Measurements from ENCODE around the gene MYL7.

MYL7 gene

DNA sequence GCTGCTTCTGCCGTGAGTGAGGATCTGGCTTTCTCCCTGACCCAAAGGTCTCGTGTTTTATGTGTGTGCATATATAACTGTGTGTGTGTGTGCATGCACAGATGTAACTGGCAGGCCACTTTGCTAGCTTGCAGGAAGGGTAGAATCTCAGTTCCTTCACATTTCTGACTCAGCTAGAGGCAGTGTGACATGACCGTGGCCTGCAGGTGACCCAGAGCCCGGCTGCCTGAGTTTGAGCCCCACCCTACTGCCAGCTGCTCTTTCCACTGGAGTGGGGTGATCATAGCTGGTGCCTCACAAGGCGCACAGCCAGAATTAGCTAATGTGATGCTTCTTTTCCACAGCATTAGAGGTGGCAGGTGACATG lies 9.3 kb upstream of the MYL7 start:
- Histone ChIP-seq H2BK120ac (ENCODE audit: low read depth, low read length) (no peak overlapping the region), H3K4ac (ENCODE audit: low read length) (no peak overlapping the region), H2BK12ac (ENCODE audit: low read length) (no peak overlapping the region), H4K8ac (ENCODE audit: low read depth, low read length) (no peak overlapping the region), H3K4me3 (ENCODE audit: low read length in 2 of 2) (no peak overlapping the region), H4K91ac (ENCODE audit: low read depth, low read length, poor library complexity) (no peak overlapping the region), H3K4me1 (ENCODE audit: control insufficient read depth in 2 of 2, insufficient read depth in 1 of 2, low read depth in 1 of 2, low read length in 2 of 2) (peaks cover 2 to 14% of the 10 kb centered on the region in 2 donors), H3K4me2 (ENCODE audit: insufficient read depth, low read length, poor library complexity, severe bottlenecking) (no peak overlapping the region), H2AK5ac (ENCODE audit: low read depth, low read length) (no peak overlapping the region), H2AFZ (ENCODE audit: low read length) (no peak overlapping the region), H3K9ac (ENCODE audit: low read depth, low read length, poor library complexity) (no peak overlapping the region), H3K27me3 (ENCODE audit: control insufficient read depth in 3 of 3, insufficient read depth in 3 of 3, low read depth in 1 of 3, low read length in 3 of 3) (peaks cover 1 to 86% (median 8%) of the 10 kb centered on the region in 3 experiments), H3K36me3 (replicated peaks in 1 of 2; ENCODE audit: control insufficient read depth in 2 of 2, insufficient read depth in 2 of 2, low read length in 2 of 2) (no peaks in the 10 kb centered on the region), H3K27ac (replicated peaks; ENCODE audit: low read length) (no peak overlapping the region), H3K18ac (ENCODE audit: low read length) (no peak overlapping the region), H3K9me3 (replicated peaks in 1 of 2; ENCODE audit: control insufficient read depth in 2 of 2, insufficient read depth in 1 of 2, low read depth in 1 of 2, low read length in 2 of 2) (peaks cover under 1 to 2% of the 10 kb centered on the region in 2 donors), H2BK15ac (ENCODE audit: low read length) (no peak overlapping the region), H3K79me1 (ENCODE audit: low read depth, low read length) (no peaks in the 10 kb centered on the region), H3K14ac (ENCODE audit: low read length) (no peak overlapping the region), H2BK5ac (ENCODE audit: low read length) (no peak overlapping the region), H3K23ac (ENCODE audit: low read depth, low read length, poor library complexity) (no peak overlapping the region)
- no peak for DNase-seq (ENCODE audit: low spot score)
- no CpG with 5 or more reads among the region's 5 CpGs for WGBS, 2 donors (ENCODE audit: extremely low coverage in 2 of 2, insufficient read length in 2 of 2, insufficient replicate concordance in 1 of 2)

DNA sequence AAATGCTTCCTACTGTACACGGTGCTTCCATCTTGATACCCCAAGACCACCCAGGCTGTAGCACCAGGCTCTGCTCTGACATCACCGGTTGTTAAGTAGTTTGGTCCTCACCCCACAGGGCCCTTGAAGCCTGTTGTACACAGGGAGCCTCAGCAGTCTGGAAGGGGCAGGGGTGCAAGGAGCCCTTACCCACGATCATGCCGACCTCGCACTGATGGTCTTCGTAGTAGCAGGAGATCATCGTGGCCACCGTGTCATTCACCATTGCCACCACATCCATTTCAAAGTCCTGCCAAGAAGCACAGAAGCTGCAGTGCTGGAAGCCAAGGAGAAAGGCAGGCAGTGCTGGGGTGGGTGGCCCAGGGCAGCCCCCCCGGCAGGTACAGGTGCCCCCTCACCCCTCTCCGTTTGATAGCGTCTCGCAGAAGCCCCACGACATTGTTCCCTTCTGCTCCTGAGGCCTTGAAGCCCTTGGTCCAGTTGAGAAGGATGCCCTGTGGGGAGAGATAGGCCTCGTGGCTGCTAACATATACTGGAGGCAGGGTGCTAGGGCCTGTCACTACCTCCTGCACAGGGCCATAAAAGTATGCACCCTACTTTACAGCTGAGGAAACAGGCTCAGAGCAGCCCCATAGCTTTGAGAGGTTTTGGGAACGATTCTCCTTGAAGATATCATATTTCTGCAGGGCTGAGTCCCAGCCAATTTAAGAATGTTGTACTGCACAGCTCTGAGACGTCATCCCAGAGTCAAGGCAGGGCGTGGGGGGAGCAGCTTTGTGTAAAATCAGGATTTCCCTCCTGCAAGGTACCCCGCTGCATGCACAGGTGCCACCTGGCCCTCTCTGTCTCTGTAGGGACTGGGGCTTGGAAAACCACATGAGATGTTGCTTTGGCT lies 8.7 kb upstream of the MYL7 start:
- H2AK5ac ChIP-seq (ENCODE audit: low read depth, low read length), result no peak overlapping the region
- H3K79me1 ChIP-seq (ENCODE audit: low read depth, low read length), result no peaks in the 10 kb centered on the region
- no peak overlapping the region for H2AFZ ChIP-seq (ENCODE audit: low read length)
- peak overlapping the region; percentile 47 for H3K14ac ChIP-seq (ENCODE audit: low read length)
- no peak overlapping the region for H3K9ac ChIP-seq (ENCODE audit: low read depth, low read length, poor library complexity)
- no peak overlapping the region for H3K4ac ChIP-seq (ENCODE audit: low read length)
- peaks cover 7 to 86% (median 14%) of the 10 kb centered on the region in 3 experiments for H3K27me3 ChIP-seq (ENCODE audit: control insufficient read depth in 3 of 3, insufficient read depth in 3 of 3, low read depth in 1 of 3, low read length in 3 of 3)
- no peak for DNase-seq (ENCODE audit: low spot score)
- H3K9me3 ChIP-seq (replicated peaks in 1 of 2; ENCODE audit: control insufficient read depth in 2 of 2, insufficient read depth in 1 of 2, low read depth in 1 of 2, low read length in 2 of 2), result peaks cover 6 to 7% of the 10 kb centered on the region in 2 donors
- no peaks in the 10 kb centered on the region for H3K36me3 ChIP-seq (replicated peaks in 1 of 2; ENCODE audit: control insufficient read depth in 2 of 2, insufficient read depth in 2 of 2, low read length in 2 of 2)
- no peak overlapping the region for H2BK12ac ChIP-seq (ENCODE audit: low read length)
- H3K18ac ChIP-seq (ENCODE audit: low read length), result peak overlapping the region; percentile 54
- H2BK15ac ChIP-seq (ENCODE audit: low read length), result no peak overlapping the region
- H2BK5ac ChIP-seq (ENCODE audit: low read length), result no peak overlapping the region
- no peak overlapping the region for H2BK120ac ChIP-seq (ENCODE audit: low read depth, low read length)
- H3K4me1 ChIP-seq (ENCODE audit: control insufficient read depth in 2 of 2, insufficient read depth in 1 of 2, low read depth in 1 of 2, low read length in 2 of 2), result peaks cover 5 to 16% of the 10 kb centered on the region in 2 donors
- WGBS, 2 donors (ENCODE audit: extremely low coverage in 2 of 2, insufficient read length in 2 of 2, insufficient replicate concordance in 1 of 2), result no CpG with 5 or more reads among the region's 18 CpGs
- no peak overlapping the region for H3K23ac ChIP-seq (ENCODE audit: low read depth, low read length, poor library complexity)
- H4K91ac ChIP-seq (ENCODE audit: low read depth, low read length, poor library complexity), result no peak overlapping the region
- no peak overlapping the region for H4K8ac ChIP-seq (ENCODE audit: low read depth, low read length)
- no peak overlapping the region for H3K4me3 ChIP-seq (ENCODE audit: low read length in 2 of 2)
- H3K27ac ChIP-seq (replicated peaks; ENCODE audit: low read length), result no peak overlapping the region
- H3K4me2 ChIP-seq (ENCODE audit: insufficient read depth, low read length, poor library complexity, severe bottlenecking), result no peak overlapping the region

DNA sequence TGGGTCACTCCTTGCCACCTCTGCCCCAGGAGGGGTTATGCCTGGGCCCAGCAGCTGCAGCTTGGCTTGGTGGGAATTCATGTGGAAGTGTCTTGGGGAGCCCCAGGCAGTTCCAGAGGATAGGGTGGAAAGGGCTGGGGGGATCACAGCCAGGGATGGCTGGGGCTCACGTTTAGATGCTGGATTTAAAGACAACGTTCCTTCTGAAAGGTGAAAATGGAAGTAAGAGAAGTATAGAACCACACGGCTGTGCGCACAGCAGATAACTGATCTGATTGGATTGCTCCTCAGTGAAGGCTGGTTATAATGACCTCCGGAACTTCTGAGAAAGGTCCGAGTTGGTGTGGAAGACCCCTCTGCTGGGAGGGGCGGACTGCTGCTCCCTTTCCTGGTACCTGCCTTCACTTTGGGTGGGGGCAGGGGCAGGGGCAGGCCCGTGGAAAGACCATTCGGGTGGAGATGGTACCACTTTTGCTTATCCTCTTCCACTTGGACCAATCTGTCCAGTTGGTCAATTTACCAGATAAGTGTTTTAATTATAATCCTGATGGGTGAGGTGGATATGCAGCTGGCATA lies 7.9 kb upstream of the MYL7 start:
- H3K4ac ChIP-seq (ENCODE audit: low read length), result no peak overlapping the region
- no peak overlapping the region for H3K23ac ChIP-seq (ENCODE audit: low read depth, low read length, poor library complexity)
- peaks cover 6 to 7% of the 10 kb centered on the region in 2 donors for H3K9me3 ChIP-seq (replicated peaks in 1 of 2; ENCODE audit: control insufficient read depth in 2 of 2, insufficient read depth in 1 of 2, low read depth in 1 of 2, low read length in 2 of 2)
- H2AK5ac ChIP-seq (ENCODE audit: low read depth, low read length), result no peak overlapping the region
- H3K4me1 ChIP-seq (ENCODE audit: control insufficient read depth in 2 of 2, insufficient read depth in 1 of 2, low read depth in 1 of 2, low read length in 2 of 2), result peaks cover 5 to 16% of the 10 kb centered on the region in 2 donors
- no peak for DNase-seq (ENCODE audit: low spot score)
- H4K8ac ChIP-seq (ENCODE audit: low read depth, low read length), result no peak overlapping the region
- H3K27me3 ChIP-seq (ENCODE audit: control insufficient read depth in 3 of 3, insufficient read depth in 3 of 3, low read depth in 1 of 3, low read length in 3 of 3), result peaks cover 7 to 86% (median 22%) of the 10 kb centered on the region in 3 experiments
- no peak overlapping the region for H2BK5ac ChIP-seq (ENCODE audit: low read length)
- no peaks in the 10 kb centered on the region for H3K36me3 ChIP-seq (replicated peaks in 1 of 2; ENCODE audit: control insufficient read depth in 2 of 2, insufficient read depth in 2 of 2, low read length in 2 of 2)
- H2BK12ac ChIP-seq (ENCODE audit: low read length), result no peak overlapping the region
- no peak overlapping the region for H3K9ac ChIP-seq (ENCODE audit: low read depth, low read length, poor library complexity)
- no peak overlapping the region for H2BK15ac ChIP-seq (ENCODE audit: low read length)
- no peak overlapping the region for H3K4me3 ChIP-seq (ENCODE audit: low read length in 2 of 2)
- H2BK120ac ChIP-seq (ENCODE audit: low read depth, low read length), result no peak overlapping the region
- no peaks in the 10 kb centered on the region for H3K79me1 ChIP-seq (ENCODE audit: low read depth, low read length)
- no peak overlapping the region for H3K27ac ChIP-seq (replicated peaks; ENCODE audit: low read length)
- no peak overlapping the region for H2AFZ ChIP-seq (ENCODE audit: low read length)
- H3K18ac ChIP-seq (ENCODE audit: low read length), result no peak overlapping the region
- WGBS, 2 donors (ENCODE audit: extremely low coverage in 2 of 2, insufficient read length in 2 of 2, insufficient replicate concordance in 1 of 2), result no CpG with 5 or more reads among the region's 9 CpGs
- no peak overlapping the region for H3K4me2 ChIP-seq (ENCODE audit: insufficient read depth, low read length, poor library complexity, severe bottlenecking)
- H4K91ac ChIP-seq (ENCODE audit: low read depth, low read length, poor library complexity), result no peak overlapping the region
- H3K14ac ChIP-seq (ENCODE audit: low read length), result no peak overlapping the region

DNA sequence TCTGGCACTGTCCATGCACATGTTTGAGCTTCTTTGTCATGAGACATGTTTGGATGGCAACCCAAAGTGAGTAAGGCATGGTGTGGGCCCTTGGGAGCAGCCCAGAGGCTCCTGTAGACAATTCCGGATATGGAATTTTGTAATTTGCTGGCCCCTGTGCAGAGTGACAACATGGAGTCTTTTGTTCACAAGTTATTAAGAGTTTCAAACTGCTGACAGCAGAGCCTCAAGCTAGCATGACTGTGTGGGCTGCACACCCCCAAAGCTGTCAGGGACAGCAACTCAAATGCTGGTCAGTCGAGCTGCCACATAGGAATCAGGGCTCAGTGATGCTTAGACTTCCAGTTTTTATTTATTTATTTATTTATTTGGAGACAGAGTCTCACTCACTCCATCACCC lies 7.0 kb upstream of the MYL7 start:
- Histone ChIP-seq H3K4me1 (ENCODE audit: control insufficient read depth in 2 of 2, insufficient read depth in 1 of 2, low read depth in 1 of 2, low read length in 2 of 2) (peaks cover 5 to 16% of the 10 kb centered on the region in 2 donors), H3K9ac (ENCODE audit: low read depth, low read length, poor library complexity) (no peak overlapping the region), H3K18ac (ENCODE audit: low read length) (no peak overlapping the region), H3K23ac (ENCODE audit: low read depth, low read length, poor library complexity) (no peak overlapping the region), H3K4me3 (ENCODE audit: low read length in 2 of 2) (no peak overlapping the region), H2BK15ac (ENCODE audit: low read length) (no peak overlapping the region), H3K27me3 (ENCODE audit: control insufficient read depth in 3 of 3, insufficient read depth in 3 of 3, low read depth in 1 of 3, low read length in 3 of 3) (peaks cover 7 to 87% (median 26%) of the 10 kb centered on the region in 3 experiments), H3K4ac (ENCODE audit: low read length) (no peak overlapping the region), H2AFZ (ENCODE audit: low read length) (no peak overlapping the region), H4K8ac (ENCODE audit: low read depth, low read length) (no peak overlapping the region), H4K91ac (ENCODE audit: low read depth, low read length, poor library complexity) (no peak overlapping the region), H3K4me2 (ENCODE audit: insufficient read depth, low read length, poor library complexity, severe bottlenecking) (no peak overlapping the region), H3K36me3 (replicated peaks in 1 of 2; ENCODE audit: control insufficient read depth in 2 of 2, insufficient read depth in 2 of 2, low read length in 2 of 2) (no peaks in the 10 kb centered on the region), H2BK5ac (ENCODE audit: low read length) (no peak overlapping the region), H3K79me1 (ENCODE audit: low read depth, low read length) (no peaks in the 10 kb centered on the region), H3K27ac (replicated peaks; ENCODE audit: low read length) (no peak overlapping the region), H2BK12ac (ENCODE audit: low read length) (no peak overlapping the region), H2BK120ac (ENCODE audit: low read depth, low read length) (no peak overlapping the region), H3K14ac (ENCODE audit: low read length) (no peak overlapping the region), H3K9me3 (replicated peaks in 1 of 2; ENCODE audit: control insufficient read depth in 2 of 2, insufficient read depth in 1 of 2, low read depth in 1 of 2, low read length in 2 of 2) (peaks cover 6 to 7% of the 10 kb centered on the region in 2 donors), H2AK5ac (ENCODE audit: low read depth, low read length) (no peak overlapping the region)
- no peak for DNase-seq (ENCODE audit: low spot score)
- no CpG with 5 or more reads among the region's 2 CpGs for WGBS, 2 donors (ENCODE audit: extremely low coverage in 2 of 2, insufficient read length in 2 of 2, insufficient replicate concordance in 1 of 2)
